CD4-positive, alpha-beta T cell treated with Interleukin-17A for 4 hours (primary cell): ENCODE measurements around the gene GFRAL.
"Not testable (repeated sequence)": the region's sequence is repeated elsewhere in the genome, so short reads cannot be mapped to it uniquely, and the experiment has no call there.

Experiments used
- DNase-seq: peaks from one replicate; pipeline ENCODE4 v3.0.0-alpha.2; 2020; ENCODE audit warnings: mixed read lengths

Gene GFRAL

GRCh38 chr6:55327169-55327568 lies at the start of gene GFRAL:
Gene GFRAL, plus strand, starts transcription at chr6:55327469. Its CDS starts 86 bp downstream, at chr6:55327555.
- no peak for DNase-seq

GRCh38 chr6:55277646-55278045 lies 49.6 kb upstream of the GFRAL start:
- DNase-seq: no peak

DNA sequence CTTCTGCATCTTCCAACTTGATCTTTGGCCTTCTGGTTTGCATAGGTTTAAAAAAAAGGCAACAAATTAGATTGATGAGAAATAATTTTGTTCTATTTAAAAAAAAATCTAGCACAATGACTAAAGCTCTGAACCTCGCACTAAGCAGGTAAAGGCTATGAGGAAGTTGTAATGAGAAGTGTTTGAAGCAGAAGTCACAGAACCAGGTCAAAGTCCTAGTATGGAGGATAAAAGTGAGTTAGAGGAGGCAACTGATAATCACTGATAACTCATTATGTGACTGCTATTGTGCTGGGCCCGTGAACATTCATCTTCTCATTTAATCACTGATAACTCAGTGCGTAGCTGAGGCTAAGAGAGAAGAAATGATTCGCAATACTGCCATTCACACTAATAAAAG lies 46.1 kb upstream of the GFRAL start:
- DNase-seq: no peak

DNA sequence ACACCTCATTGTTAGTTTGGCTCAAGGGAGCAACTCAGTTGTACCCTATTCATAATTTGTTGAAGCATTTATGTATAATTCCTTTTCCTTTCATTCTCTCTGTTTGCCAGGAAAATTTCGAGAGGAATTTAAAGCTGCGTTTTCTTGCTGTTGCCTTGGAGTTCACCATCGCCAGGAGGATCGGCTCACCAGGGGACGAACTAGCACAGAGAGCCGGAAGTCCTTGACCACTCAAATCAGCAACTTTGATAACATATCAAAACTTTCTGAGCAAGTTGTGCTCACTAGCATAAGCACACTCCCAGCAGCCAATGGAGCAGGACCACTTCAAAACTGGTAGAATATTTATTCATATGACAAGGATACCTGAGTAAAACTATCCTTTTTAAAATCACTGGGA lies 45.2 kb upstream of the GFRAL start:
- no peak for DNase-seq

- DNase-seq: no peak
These were observed 40.4 kb upstream of the GFRAL start for GRCh38 chr6:55286824-55287223.

DNA sequence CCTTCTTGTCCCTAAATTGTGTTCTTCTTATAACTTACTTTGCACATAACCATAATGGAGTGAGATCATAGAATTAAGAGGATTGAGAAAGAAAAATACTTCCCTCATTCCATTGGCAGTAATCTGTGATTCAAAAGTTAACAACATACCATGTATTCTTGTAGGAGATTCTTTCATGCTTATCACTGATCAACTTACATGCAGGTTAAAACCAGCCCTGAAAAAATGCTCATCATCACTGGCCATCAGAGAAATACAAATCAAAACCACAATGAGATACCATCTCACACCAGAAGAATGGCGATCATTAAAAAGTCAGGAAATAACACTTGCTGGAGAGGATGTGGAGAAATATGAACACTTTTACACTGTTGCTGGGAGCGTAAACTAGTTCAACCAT lies 36.5 kb upstream of the GFRAL start:
- DNase-seq: no peak

DNA sequence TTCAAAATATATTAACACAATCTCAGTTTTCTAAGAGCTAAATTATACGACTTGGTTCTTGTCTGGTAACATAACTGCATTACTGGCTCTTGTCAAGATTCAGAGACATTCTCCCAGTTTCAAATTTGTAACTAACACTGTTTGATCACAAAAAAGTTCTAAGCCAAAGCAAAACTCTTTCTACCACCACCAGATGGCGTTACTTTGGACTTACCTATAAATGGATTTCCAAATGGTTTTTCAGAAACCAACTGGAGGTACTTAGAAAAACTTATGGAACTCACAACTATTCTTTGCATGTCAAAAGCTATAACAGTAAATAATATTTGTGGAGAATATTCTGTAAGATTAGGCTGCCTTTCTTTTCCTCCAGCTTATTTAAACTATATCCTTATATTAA lies 34.2 kb upstream of the GFRAL start:
- no peak for DNase-seq

GRCh38 chr6:55297214-55297613 lies 30.1 kb upstream of the GFRAL start:
- DNase-seq: not testable (repeated sequence)

GRCh38 chr6:55299286-55299985 lies 27.8 kb upstream of the GFRAL start:
- no peak for DNase-seq

DNA sequence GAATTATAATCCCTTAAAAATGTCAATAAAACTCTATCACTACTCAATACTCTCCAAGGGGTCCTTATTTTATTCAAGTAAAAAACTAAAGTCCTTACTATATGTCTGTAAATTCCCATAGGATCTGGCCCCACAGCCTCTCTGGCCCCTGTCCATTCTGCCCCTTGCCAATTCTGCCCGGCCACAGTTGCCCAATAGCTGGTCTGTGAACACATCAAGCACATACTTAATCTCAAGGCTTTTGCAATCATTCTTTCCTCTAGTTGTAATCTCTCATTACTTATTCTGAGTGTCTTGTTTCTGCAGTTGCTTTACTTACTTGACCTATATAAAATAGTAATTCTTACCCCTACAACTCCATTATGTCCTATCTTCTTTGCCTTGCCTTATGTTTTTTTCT lies 22.5 kb upstream of the GFRAL start:
- no peak for DNase-seq

DNA sequence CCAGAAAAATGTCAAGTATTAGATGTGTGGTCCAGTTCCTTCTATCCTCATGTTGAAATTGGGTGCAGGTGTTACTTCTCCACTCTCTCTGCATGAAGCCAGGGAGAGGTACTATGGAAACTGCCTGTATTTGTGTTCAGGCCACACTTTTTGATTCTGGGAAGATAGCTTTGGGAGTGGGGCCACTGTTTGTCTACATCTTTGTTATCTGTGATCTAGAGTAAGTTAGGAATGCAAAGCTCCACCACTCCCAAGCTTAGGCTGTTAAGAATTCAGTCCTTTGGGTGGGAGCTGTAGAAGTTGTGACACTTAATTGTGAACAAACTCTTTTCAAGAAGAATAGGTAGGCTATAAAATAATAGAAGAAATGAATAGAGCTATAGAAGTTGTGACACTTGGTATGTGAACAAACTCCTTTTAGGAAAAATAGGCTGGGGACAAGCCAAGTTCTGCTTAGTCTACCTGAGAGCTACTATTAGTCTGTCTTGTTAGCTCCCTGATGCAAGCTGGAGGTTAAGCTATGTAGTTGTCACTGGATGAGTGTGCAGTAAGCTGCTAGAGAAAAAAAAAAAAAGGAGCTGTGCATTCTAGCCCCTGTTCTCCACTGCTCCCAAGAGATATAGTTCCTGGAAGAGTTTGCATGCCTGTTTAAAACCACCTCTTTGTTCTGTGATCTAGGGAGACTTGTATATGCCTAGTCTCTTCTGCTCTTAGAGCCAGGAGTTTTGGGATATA lies 7.1 kb upstream of the GFRAL start:
- no peak for DNase-seq

- no peak for DNase-seq
These were observed 6.6 kb upstream of the GFRAL start for GRCh38 chr6:55320696-55321086.

DNA sequence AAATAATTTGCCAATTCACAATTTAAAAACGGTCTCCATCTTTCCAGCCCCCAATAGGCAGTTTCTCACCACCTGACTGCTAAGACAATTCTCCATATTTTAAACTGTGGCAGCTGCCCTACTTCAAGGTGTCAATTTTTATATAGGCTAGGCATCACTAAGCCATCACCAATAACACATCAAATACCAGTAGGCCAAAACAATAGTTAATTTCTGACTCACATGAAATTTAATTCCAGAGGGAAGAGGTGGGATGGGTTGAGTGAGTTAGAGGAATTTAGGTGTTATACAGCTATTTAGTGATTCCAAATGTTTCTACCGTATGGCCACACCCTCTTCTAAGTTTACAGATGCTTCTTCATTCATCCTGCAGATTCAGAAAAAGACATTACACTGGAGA lies 49.9 kb downstream of the GFRAL start:
- no peak for DNase-seq

DNA sequence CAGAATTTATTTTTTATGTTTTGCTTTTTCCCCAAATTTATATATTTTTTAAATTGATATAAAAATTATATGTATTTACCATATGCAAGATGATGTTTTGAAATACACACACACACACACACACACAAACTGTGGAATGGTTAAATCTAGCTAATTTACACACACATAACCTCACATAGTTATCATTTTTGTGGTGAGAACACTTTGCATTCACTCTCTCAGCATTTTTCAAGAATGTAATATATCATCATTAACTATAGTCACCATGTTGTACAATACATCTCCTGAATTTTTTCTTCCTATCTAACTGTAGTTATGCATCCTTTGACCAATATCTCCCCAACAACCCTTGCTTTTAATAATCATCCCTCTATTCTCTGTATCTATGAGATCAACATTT lies 52.2 kb downstream of the GFRAL start:
- DNase-seq: no peak

DNA sequence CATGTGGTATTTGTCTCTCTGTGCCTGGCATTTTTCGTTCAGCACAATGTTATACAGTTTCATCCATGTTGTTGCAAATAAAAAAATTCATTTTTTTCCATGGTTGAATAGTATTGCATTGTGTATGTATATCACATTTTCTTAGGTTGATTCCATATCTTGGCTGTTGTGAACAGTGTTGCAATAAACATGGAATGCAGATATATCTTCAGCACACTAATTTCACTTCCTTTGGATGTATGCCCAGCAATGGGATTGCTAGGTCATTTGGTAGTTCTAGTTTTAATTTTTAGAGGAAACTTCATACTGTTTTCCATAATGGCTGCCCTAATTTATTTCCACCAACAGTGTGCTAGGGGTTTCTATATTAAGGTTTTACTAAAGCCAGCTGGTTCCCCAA lies 52.6 kb downstream of the GFRAL start:
- DNase-seq: no peak

GRCh38 chr6:55388211-55388610 lies 60.9 kb downstream of the GFRAL start:
- no peak for DNase-seq

DNA sequence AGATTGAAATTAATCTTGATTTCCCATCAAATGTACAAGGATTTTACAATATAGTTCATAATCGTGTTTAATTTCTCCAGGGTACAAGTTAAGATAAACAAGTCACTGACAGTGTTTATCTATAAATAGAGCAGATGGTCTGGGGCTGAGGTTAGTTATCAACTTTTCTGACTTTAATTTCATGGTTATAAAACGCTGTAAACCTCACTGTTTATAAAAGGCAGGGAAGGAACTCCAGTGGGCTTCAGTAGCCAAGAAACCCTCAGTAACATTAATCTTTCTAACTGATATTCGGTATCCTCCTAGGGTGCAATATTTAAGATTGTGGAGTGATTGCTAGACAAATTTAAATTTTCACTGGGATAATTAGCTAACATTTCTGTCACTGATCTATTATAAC lies 68.6 kb downstream of the GFRAL start:
- DNase-seq: no peak

GRCh38 chr6:55397986-55398385 lies 70.7 kb downstream of the GFRAL start:
- no peak for DNase-seq

- no peak for DNase-seq
These were observed 72.1 kb downstream of the GFRAL start for GRCh38 chr6:55399351-55399750.

DNA sequence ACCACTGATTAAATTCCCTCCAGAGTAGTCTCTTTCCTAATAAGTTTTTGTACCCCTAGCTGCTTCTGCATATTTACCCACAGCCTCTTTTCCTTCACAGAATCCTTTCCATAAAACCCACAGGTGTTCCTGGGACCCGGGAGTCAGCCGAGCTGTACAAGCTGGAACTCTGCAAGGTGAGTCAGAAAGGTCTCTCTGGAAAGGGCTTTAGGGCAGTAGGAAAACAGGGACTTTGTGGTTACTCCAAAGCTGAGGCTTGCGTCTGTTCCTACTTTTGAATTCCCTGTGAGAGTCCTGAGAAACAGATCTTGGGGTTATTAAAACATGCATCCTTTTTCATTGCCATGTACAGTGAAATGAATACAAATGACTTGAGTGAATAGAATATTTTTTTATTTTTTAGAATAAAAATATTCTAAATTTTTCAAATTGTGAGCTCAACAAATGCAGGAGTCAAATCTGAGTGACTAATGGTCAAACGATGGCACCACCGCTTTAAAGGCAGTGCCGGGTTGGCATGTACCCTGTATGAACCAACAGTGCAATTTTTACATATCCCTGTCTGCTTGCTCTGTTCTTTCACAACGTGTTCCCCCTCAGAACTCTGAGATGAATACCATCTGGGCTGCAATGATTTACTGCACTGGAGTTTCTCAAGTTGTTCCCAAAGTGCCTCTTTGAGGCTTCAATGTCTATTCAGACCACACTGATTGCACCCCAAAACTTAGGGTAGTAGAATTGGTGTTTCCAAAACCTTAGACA lies 78.4 kb downstream of the GFRAL start:
- no peak for DNase-seq

DNA sequence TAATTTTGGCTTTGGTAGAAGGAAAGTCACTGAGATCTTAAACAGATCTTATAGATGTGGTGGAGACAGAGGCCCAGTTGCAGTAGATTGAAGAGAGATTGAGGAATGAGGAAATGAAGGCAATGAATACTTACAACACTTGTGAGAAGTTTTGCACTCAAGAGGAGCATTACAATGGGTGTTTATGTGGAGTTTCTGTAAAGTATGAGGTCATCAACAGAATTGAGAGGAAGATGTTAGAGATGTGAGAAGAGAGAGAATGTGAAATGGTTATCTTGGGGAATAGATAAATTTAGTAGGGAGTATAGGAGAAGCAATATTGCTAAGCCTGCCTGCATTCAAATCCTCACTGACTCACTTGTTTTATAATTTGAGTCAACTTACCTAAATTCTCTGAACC lies 83.4 kb downstream of the GFRAL start:
- no peak for DNase-seq

- DNase-seq: no peak
These were observed 96.7 kb downstream of the GFRAL start for GRCh38 chr6:55423933-55424332.

DNA sequence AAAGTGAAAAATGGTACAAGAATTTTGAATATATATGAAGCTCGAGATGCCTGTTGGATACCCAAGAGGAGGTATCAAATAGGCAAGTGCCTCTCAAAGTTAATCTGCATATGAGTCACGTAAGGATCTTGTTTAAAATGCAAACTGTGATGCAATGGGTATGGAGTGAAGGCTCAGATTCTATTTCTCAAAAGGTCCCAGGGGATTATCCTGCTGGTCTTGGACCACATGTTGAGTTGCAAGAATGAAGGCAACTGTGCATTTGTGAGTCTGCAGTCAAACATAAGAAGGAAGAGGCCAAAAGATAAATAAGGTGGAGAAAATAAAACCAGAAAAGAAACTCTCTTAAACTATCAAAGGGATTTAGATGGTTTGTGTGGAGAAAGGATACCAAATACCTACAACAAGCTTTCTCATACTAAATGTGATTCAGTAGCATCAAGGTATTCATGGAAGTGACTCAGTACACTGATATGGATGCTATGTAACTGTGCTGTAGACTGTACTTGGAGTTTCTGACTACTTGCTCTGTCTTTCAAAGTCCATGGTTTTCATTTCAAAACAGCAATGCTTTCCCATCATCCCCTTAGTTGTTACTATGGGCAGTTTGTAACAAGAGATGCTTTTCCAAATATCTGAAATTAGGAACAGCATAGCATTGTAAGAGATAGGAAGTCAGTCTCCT lies 106.3 kb downstream of the GFRAL start:
- no peak for DNase-seq
